OCI-LY1 (cell line): ENCODE data around the gene CIAO3.

Experiments used
- H2AFZ ChIP-seq: fragments of 200-600 bp; sonication (generic), shearing (Covaris generic); 2 replicates; pipeline ENCODE4 v1.6.0; 2014; ENCODE audit warnings: antibody characterized with exemption, mild to moderate bottlenecking, low read length
- H3F3A ChIP-seq: fragments of 200-600 bp; sonication (generic), shearing (Covaris generic); 2 replicates; pipeline ENCODE4 v1.6.0; 2014; ENCODE audit warnings: mild to moderate bottlenecking, antibody characterized with exemption, low read length, moderate library complexity; ENCODE audit not compliant: insufficient read depth
- H3K27ac ChIP-seq: fragments of 200-600 bp; sonication (generic); 2 replicates; pipeline ENCODE4 v1.5.1; 2014; ENCODE audit warnings: low read length, mixed run types, mild to moderate bottlenecking, low read depth; ENCODE audit not compliant: poor library complexity, severe bottlenecking
- H3K27me3 ChIP-seq: fragments of 200-600 bp; sonication (generic); 2 replicates; pipeline ENCODE4 v1.6.0; 2014; ENCODE audit warnings: antibody characterized with exemption, mild to moderate bottlenecking, low read length, moderate library complexity; ENCODE audit not compliant: insufficient read depth
- H3K36me3 ChIP-seq: fragments of 200-600 bp; sonication (generic); 2 replicates; pipeline ENCODE4 v1.6.1; 2014; ENCODE audit warnings: mild to moderate bottlenecking, antibody characterized with exemption, low read length, moderate library complexity, mixed read lengths; ENCODE audit not compliant: insufficient read depth
- H3K4me1 ChIP-seq: fragments of 200-600 bp; sonication (generic); 2 replicates; pipeline ENCODE4 v1.5.1; 2014; ENCODE audit warnings: mild to moderate bottlenecking, low read length, moderate library complexity; ENCODE audit not compliant: insufficient read depth, severe bottlenecking
- H3K4me2 ChIP-seq: fragments of 200-600 bp; sonication (generic), shearing (Covaris generic); 2 replicates; pipeline ENCODE4 v1.6.1; 2014; ENCODE audit warnings: low read length
- H3K4me3 ChIP-seq: fragments of 200-600 bp; sonication (generic); 2 replicates; pipeline ENCODE4 v1.5.1; 2014; ENCODE audit warnings: low read length, low read depth, mild to moderate bottlenecking, mixed read lengths; ENCODE audit not compliant: poor library complexity, severe bottlenecking
- H3K79me2 ChIP-seq: fragments of 200-600 bp; shearing (Covaris generic); 2 replicates; pipeline ENCODE4 v1.6.1; 2016; ENCODE audit warnings: mixed run types, low read length, mixed read lengths; ENCODE audit not compliant: insufficient read depth
- H3K9ac ChIP-seq: fragments of 200-600 bp; sonication (generic), shearing (Covaris generic); 2 replicates; pipeline ENCODE4 v1.6.1; 2014; ENCODE audit warnings: mild to moderate bottlenecking, low read length, mixed read lengths
- H3K9me2 ChIP-seq: fragments of 200-600 bp; sonication (generic), shearing (Covaris generic); 2 replicates; pipeline ENCODE4 v1.6.1; 2014; ENCODE audit warnings: low read depth, mild to moderate bottlenecking, low read length, mixed read lengths
- H3K9me3 ChIP-seq: fragments of 200-600 bp; shearing (Covaris generic); 2 replicates; pipeline ENCODE4 v1.6.1; 2014; ENCODE audit warnings: low read length, mixed read lengths
- H4K20me1 ChIP-seq: fragments of 200-600 bp; sonication (generic), shearing (Covaris generic); 2 replicates; pipeline ENCODE4 v1.6.0; 2016; ENCODE audit warnings: mild to moderate bottlenecking, low read length; ENCODE audit not compliant: insufficient read depth
- CTCF ChIP-seq: fragments of 200-600 bp; sonication (generic), shearing (Covaris generic); IDR thresholded peaks from 2 replicates; pipeline ENCODE4 v1.5.1; 2017; ENCODE audit warnings: mild to moderate bottlenecking, antibody characterized with exemption, low read length, moderate library complexity, mixed read lengths
- EZH2 ChIP-seq: fragments of 200-600 bp; sonication (generic), shearing (Covaris generic); IDR thresholded peaks from 2 replicates; pipeline ENCODE4 v1.8.0; 2017; ENCODE audit warnings: borderline replicate concordance, mixed run types, mild to moderate bottlenecking, antibody characterized with exemption, low read length, moderate library complexity, mixed read lengths

Gene CIAO3

GRCh38 chr16:707062-707538 is 33.7 kb downstream of the CIAO3 start:
- H3F3A ChIP-seq: no peaks in the 10 kb centered on the region
- no peak overlapping the region for H3K9ac ChIP-seq
- no peak for TF ChIP-seq EZH2
- H3K4me3 ChIP-seq: no peak overlapping the region
- no peaks in the 10 kb centered on the region for H4K20me1 ChIP-seq
- H3K27ac ChIP-seq: no peak overlapping the region
- no peak overlapping the region for H2AFZ ChIP-seq
- H3K4me1 ChIP-seq: no peaks in the 10 kb centered on the region
- H3K36me3 ChIP-seq: no peaks in the 10 kb centered on the region
- H3K9me3 ChIP-seq: no peaks in the 10 kb centered on the region
- no peaks in the 10 kb centered on the region for H3K79me2 ChIP-seq
- no peaks in the 10 kb centered on the region for H3K9me2 ChIP-seq
- H3K27me3 ChIP-seq: peaks cover 8% of the 10 kb centered on the region; the same call in 1 of the 2 replicates
- H3K4me2 ChIP-seq: no peak overlapping the region

- no peaks in the 10 kb centered on the region for H3K4me1 ChIP-seq
- H3K4me2 ChIP-seq: no peak overlapping the region
- no peak overlapping the region for H3K9ac ChIP-seq
- H3K9me2 ChIP-seq: no peaks in the 10 kb centered on the region
- peaks cover 8% of the 10 kb centered on the region; the same call in 1 of the 2 replicates for H3K27me3 ChIP-seq
- TF ChIP-seq EZH2 (no peak), CTCF (no peak)
- no peaks in the 10 kb centered on the region for H3F3A ChIP-seq
- no peak overlapping the region for H3K27ac ChIP-seq
- no peaks in the 10 kb centered on the region for H4K20me1 ChIP-seq
- no peaks in the 10 kb centered on the region for H3K79me2 ChIP-seq
- no peak overlapping the region for H2AFZ ChIP-seq
- no peaks in the 10 kb centered on the region for H3K9me3 ChIP-seq
- no peak overlapping the region for H3K4me3 ChIP-seq
- no peaks in the 10 kb centered on the region for H3K36me3 ChIP-seq
Measured at GRCh38 chr16:706189-707061, 34.4 kb downstream of the CIAO3 start.

GRCh38 chr16:705431-706188 is 35.2 kb downstream of the CIAO3 start, which contains the start of gene FBXL16:
Gene FBXL16, minus strand, starts transcription at chr16:705801. Its CDS starts 8,396 bp downstream, at chr16:697405.
- no peak within 1 kb of the TSS for H3K4me3 ChIP-seq
- no peaks in the 10 kb centered on the region for H3K79me2 ChIP-seq
- H3K27ac ChIP-seq: no peak within 1 kb of the TSS
- H2AFZ ChIP-seq: no peak within 1 kb of the TSS
- no peaks in the 10 kb centered on the region for H3K9me2 ChIP-seq
- H4K20me1 ChIP-seq: no peaks in the 10 kb centered on the region
- TF ChIP-seq EZH2: no peak
- no peak for TF ChIP-seq CTCF
- no peaks in the 10 kb centered on the region for H3F3A ChIP-seq
- no peak within 1 kb of the TSS for H3K9ac ChIP-seq
- no peaks in the 10 kb centered on the region for H3K4me1 ChIP-seq
- no peaks in the 10 kb centered on the region for H3K9me3 ChIP-seq
- H3K36me3 ChIP-seq: no peaks in the 10 kb centered on the region
- no peak within 1 kb of the TSS for H3K4me2 ChIP-seq
- H3K27me3 ChIP-seq: peaks cover 4% of the 10 kb centered on the region; the same call in 1 of the 2 replicates
